ENCODE results near the gene CBFA2T2.
"Not testable (repeated sequence)": the region's sequence is repeated elsewhere in the genome, so short reads cannot be mapped to it uniquely, and the experiment has no call there.

The CBFA2T2 gene

DNA sequence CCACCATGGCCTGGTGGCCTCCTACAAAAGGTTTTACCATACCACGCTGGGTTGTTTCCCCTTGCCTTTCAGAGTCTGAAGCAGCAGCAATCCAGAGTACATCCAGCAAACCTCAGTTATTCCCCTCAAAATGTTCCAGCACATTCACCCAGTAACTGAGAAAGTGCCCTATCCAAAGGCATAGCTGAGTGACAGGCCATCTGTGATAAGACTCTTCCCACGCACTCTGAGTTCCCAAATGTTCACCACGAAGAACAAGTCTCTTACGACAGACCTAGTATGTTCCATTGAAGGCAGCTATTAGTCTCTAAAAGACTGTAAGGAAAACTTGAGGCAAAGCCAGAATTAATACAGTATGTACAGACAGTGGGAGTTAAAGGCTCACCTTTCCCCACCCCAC, 140.6 kb downstream of the CBFA2T2 start:
- no peak for DNase-seq

DNA sequence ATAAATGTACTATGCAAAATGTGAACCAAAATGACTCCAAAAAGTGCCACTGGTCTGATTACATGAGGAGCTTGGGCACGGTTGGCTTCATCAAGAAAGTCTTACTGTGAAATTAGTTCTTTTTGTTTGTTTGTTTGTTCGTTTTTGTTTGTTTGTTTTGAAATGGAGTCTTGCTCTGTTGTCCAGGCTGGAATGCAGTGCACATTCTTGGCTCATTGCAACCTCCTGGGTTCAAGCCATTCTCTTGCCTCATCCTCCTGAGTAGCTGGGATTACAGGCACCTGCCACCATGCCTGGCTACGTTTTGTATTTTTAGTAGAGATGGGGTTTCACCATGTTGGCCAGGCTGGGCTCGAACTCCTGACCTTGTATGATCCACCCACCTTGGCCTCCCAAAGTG, 142.0 kb downstream of the CBFA2T2 start:
- DNase-seq = not testable (repeated sequence)

DNA sequence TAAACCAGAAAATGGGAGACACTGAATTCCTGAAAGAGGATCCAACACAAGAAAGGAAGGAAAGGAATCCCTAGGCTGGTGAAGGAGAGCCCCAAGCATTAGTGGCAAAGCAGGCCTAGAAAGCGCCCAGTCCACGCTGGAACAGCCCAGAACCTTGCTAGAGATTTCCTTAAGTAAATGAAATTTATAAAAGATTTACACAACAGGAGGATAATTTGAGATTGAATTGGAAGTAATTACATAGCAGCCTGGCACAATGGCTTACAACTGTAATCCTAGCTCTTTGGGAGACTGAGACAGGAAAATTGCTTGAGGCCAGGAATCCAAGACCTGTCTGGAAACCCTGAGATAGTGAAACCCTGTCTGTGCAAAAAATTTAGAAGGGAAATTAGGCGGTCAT, 145.4 kb downstream of the CBFA2T2 start:
- DNase-seq = no peak

DNA sequence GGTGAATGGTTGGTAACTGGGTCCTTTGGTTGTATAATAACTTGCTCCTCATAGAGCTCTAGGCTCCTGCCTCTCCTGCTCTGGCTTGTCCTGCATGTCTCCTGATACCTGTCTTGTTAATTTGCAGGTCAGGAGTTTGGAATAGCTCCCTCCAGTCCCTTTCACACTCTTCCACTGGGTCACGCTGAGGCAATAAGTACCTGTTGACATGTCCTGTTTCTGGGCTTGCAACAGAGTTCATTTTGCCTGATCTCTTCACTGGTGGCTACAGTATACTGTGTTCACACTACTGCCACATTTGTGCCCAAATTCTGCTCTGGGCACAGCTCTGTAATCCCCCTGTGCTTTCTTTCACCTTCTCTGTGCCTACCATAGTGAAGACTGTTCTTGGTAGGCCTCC, 146.9 kb downstream of the CBFA2T2 start:
- DNase-seq = no peak

DNA sequence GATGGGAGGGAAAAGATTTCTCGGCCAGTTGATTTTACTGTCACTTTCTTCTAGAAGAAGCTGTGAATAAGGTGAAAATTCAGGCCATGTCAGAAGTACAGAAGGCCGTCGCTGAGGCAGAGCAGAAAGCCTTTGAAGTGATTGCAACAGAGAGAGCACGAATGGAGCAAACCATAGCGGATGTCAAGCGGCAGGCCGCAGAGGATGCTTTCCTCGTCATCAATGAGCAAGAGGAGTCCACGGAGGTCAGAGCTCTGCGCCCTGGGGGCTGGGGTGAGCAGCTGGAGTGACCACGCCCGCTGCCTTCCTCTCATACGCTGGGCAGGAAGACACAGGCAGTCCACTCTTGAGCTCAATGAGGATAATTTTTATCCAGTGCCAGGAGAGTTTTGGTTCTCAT, 150.4 kb downstream of the CBFA2T2 start:
- no peak for DNase-seq

DNA sequence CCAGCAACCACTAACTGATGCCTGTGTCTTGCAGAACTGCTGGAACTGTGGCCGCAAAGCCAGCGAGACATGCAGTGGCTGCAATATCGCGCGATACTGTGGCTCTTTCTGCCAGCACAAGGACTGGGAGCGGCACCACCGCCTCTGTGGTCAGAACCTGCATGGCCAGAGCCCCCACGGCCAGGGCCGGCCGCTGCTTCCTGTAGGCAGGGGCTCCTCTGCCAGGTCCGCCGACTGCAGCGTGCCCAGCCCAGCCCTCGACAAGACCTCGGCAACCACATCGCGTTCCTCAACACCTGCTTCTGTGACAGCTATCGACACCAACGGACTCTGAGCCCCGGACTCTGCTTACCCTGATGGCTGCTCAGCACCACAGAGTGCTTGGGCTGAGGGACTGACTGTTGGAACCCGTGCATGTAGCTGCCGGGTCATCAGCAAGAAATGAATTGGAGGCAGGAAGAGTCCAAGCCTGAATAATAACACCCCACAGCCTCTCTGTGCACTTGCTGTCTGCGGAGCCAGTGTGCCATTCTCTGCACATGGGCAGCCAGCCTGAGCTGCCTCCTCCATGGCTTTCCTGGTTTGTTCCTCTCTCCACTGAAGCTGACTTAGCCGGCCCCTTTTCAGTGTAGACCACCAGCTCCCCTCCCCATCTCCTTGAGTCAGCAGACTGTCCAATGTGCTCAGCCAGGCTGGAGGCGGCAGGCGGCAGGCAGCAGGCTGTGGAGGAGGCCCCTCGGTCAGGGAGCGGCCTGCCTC, 154.6 kb downstream of the CBFA2T2 start:
- DNase-seq = no peak

DNA sequence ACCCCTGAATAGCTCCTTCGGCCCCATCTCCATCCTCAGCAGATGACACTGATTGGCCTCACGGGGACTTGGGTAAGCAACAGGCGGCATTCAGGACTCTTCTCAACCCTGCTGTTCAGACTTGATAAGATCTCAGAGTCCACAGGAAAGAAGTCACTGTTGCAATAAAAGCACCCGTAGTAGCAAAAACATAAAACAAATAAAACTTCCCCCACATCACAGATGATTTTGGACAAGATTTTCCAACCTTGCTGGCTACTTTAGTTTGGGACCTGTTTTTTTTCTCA, 155.1 kb downstream of the CBFA2T2 start:
- DNase-seq = no peak

DNA sequence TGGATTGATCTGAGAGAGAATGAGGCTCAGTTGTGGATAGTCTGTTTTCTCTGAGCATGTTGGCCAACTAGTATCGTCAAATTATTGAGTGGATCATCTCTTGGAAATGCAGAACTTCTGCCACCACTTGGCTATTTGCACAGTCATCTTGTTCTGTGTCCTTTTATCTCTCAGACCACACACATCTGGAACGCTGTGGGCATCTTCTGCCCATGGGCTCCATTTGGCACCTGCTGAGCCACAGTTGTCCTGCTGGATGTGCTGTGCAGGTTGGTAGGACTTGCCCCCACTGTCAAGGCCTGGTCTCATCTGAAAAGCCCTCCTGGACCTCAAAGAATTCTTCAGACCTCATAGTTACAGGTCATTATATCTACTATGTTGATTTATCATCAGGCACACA, 155.5 kb downstream of the CBFA2T2 start:
- DNase-seq = no peak

DNA sequence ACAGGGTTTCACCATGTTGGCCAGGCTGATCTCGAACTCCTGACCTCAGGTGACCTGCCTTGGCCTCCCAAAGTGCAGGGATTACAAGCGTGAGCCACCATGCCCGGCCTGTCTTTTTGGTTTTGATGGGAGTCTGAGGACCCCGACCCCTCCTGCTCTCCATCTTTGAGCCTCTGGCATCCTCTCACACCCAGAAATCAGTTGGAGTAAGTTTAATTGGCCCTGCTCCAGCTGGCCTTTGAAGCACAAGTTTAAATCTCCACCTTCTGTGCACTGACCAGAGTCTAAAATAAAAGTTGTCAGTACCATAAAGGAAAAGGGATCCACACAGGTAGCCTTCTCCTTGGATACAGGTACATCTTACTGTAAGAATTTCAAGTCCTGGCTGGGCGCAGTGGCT, 156.3 kb downstream of the CBFA2T2 start:
- no peak for DNase-seq

DNA sequence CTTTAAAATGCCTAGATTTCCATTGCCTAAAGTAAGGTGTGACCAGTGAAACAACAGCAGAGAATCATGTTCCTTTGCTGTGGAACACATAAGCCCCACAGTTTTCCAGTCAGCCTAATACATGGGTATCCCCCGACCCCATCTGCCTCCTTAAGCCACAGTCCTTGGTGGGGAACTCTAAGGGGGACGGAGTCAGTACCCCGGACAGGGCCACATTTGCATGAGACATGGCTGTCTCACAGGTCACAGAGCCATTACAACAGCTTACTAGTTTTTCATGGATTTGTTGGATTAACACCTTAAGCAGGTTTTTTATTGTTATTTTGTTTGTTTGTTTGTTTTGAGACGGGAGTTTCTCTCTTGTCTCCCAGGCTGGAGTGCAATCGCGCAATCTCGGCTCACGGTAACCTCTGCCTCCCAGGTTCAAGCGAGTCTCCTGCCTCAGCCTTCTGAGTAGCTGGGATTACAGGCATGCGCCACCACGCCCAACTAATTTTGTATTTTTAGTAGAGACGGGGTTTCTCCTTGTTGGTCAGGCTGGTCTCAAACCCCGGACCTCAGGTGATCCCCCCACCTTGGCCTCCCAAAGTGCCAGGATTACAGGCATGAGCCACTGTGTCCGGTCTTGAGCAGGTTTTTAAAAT, 157.2 kb downstream of the CBFA2T2 start:
- DNase-seq = not testable (repeated sequence)

DNA sequence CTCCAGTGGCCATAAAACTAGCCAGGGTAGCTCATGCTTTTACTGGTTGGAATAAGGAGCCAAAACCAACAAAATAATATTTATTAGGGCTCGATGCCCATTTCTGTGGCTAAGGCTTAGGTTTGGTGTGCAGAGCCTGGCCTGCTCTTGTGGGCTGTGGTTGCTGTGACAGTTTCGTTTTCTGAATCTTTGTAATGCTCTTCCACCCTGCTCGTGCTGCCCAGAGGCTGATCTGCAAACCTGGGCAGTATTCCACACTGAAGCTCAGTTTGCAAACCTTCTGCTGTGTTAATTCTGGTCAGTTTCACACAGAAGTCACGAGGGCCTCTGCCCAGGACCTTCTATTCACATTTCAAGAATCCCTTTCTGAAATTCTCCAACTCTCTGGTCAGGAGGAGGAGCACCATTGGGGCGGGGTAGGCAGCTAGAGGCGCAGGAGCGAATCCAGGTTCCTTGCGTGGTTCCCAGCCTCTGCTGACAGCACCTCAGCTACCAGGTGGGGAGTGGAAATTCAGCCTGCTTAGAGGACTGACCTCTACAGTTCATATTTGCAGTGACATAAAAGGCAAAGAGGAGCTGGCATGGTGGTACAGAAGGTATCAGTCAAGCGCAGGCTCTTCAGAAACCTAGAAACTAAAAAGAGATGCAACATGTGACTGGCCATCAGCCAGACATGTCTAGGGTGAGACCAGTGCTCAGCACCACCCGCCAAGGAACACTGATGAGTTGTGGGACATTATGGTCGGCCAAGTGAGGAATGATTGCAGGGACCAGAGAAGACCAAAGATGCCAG, 157.9 kb downstream of the CBFA2T2 start:
- DNase-seq = no peak

DNA sequence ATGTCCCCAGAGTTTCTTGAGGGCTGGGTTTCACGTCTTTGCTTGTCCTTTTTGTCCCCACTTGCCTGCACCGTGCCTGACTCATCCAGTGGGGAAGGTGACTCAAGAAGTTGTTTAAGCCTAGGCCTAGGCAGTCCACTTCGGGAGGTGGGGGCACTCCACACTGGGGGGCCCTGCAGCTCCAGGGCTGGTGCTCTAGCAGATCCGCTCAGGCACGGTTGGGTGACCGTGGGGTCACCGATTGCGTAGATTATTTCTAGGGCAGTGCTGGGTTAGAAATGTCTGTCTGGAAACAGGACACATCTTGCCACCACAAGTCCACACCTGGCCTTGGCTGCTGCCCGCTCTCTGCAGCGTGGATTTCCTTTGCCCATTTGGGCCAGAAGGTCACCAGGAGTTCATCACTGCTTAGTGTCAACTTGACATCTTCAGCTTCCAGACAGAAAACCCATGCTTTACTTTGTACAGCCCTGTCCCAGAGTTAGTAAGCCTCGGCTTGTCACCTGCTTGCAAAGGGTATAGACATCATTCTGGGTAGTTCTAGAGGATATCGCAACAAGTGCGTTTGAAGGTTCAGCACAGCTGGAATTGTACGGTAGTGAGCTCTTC, 158.6 kb downstream of the CBFA2T2 start:
- no peak for DNase-seq

DNA sequence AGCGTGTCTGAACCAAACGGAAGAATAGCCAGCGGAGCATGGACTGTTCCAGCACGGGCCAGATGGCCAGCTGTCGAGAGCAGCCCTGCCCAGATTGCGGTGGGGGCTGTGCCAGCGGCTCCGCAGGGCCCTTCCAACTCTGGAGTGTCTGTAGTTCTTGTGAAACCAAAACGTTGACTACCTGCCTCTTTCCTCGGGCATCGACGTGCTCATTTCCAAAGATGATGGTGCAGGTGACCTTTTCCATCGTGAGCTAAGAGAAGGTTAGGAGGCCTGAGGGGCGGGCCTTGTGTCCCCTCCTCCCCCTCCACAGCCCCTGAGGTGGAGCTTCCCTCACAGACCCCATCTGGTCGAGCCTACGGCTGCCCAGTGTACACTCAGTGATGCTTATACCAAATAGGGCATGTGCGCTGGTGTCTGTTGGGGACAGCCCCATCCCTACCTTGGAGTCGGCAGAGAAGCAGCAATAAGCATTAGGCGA, 159.3 kb downstream of the CBFA2T2 start:
- DNase-seq = no peak

DNA sequence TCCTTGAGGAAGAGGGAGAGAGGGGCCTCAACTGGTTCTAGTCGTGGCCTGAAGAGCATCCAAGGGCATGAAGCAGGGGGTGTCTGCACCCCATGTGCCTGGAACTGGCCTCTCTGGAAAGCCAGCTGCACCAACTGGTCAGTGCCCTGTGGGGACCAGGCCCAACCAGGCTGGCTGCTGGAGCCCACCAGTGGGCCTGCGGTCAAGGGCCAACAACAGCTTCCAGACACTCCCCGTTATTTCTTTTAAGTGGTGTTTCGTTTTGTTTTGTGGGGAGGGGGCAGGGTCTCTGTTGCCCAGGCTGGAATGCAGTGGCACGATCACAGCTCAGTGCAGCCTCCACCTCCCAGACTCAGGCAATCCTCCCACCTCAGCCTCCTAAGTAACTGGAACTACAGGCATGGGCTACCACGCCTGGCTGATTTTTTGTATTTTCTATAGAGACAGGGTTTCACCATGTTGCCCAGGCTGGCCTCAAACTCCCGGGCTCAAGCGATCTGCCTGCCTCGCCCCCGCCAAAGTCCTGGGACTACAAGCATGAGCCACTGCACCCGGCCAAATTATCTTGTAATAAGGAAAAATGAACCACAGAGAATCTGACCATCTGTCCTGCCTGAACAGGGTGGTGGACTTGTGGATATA, 160.3 kb downstream of the CBFA2T2 start:
- DNase-seq = no peak

DNA sequence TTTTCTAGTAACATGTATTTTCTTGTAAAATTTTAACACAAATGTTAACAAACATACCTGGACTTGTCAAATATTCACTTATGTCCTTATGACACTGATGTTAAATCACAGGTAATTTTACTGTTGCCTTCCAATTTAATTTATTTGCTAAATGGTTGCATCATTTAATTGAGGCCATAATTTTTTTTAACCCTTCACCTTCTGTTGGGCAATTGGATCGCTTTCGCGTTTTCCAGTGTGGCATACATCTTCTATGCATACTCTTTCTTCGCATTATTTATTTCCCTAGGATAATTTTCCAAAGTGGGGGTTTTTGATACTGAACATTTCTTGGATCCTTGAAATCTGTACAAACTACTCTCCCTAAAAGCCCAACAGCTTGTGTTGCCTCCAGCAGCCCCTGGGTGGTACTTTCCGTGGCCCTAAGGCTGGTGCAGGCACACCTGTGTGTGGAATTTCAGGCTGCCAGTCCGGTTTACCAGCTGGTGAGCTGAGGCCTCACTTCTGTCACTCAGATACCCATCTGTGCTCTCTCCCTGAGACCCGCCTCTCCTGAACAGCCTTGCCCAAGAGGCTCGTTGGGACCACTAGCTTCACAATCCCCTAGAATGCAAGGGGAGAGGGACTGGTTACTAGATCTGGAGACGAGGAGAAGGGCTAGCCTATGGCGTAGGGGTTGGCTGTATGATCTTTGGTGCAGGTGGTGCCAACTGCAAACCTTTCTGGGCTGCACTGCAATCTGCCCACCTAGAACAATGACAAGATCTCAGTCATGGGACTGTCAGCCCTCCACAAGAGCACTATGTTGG, 161.1 kb downstream of the CBFA2T2 start:
- DNase-seq = no peak

DNA sequence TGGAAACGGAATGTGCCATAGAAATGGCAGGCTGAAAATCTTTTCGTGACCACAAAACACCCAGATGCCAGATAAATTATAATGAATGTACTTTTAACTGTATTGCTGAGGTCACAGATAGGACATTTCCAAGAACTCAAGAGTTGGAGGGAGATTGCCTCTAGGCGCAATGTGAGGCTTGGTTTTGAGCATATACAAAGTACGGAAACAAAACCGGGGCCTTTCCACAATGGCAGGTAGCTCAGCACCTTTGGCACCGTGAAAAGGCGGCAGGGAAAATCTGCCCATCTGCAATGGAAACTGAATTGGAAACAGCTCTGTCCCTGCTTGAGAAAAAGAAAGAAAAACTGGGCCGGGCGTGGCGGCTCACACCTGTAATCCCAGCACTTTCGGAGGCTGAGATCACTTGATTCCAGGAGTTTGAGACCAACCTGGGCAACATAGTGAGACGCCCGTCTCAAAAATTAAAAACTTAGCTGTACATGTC, 161.7 kb downstream of the CBFA2T2 start:
- DNase-seq = no peak

DNA sequence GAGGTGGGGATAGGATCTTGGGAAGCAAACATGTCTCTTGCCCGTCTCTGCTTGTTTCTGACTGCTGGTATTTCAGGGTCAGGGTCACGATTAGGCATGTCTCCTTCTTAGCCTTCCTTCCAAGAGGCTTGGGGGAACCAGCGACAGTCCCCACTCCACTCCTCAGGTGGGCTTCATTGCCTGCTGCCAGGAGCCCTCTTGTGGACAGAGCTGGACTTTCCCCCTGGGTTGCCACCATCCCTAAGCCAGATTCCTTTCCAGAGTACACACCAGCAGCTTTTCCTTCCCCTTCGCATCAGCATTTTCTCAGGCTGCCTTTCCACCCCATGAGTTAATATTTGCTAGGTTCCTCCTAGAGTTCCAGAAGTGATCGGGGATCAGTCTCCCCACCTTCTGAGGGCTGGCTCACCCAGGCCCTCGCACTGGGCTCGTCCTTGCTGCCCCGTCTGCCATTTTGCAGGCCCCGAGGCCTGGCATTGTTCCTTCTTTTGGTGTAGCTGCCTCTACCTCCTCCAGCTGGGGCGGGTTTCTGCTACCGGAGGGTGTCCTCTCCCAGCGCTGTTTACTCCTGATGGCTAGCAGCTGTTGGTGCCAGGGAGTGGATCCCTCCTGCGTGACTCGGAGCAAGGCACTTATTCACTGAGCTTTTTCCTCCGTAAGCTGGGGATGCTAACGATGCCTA, 163.5 kb downstream of the CBFA2T2 start:
- no peak for DNase-seq

DNA sequence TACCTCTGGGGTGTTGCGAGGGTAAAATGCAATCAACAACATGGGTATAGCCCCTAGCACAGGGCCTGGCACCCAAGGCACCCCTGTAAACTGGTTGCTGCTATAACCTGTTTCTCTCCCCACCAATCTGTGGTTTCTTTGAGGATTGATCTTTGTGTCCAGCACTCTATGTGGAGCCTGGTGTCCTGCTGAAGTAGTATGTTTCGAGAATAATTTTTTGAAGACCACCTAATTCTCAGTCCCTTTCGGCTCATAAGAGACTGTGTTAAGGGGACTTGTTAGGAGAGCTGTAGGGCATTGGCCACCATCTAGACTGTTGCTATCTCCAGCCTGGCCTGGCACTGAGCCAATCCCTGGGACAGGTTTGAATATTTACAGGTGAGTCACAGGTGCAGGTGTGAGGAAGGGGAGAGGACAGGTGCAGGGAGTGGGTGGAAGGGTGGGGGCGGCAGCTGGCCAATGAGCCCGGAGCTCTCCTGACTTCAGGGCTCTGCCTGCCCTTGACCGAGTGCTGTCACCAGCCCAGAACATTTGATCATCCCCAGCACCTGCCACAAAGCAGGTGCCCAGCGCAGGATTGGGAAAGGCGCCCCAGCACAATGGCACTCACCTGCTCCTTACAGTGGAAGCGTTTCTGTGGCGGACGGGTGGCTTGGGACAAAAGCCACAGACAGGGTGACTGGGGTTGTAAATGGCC, 164.2 kb downstream of the CBFA2T2 start:
- DNase-seq = no peak

DNA sequence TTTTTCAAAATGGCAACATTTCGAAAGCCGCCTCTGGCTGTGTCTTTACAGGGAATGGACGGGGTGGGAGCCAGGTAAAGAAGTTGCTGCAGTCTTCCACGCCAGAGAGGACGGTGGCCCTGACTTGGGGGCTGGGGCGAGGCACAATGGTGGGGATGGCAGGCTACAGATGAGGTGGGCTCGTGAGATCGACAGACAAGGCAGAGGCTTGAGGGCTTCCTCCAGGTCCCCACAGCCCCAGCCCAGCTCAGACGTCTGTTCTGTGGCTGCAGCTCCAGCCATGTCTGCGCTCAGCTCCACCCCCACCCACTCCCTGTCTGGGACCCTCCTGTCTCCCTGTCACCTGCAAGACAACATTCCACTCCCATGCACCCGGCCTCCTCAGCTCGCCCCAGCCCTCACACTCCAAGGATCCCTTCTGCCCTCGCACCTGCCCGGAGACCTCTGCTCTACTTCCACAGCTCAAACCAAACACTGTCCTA, 164.8 kb downstream of the CBFA2T2 start:
- no peak for DNase-seq

DNA sequence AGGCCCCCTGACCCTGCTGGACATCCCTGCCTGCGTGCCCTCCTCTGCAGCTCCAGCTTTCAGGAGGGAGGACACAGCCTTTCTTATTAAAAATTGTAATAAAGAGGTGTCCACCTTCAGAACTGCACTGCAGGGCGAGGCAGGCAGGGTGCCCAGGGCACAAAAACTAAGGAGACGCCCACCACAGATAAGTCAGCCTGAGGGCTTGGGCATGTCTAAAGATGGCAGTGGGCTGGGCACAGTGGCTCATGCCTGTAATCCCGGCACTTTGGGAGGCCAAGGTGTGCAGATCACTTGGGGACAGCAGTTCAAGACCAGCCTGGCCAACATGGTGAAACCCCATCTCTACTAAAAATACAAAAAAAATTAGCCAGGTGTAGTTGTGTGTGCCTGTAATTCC, 165.3 kb downstream of the CBFA2T2 start:
- DNase-seq = no peak
